ENCODE measurements around the gene NEUROD6. TPM values are rescaled to one million over a fixed set of nuclear protein-coding genes. Genes with fewer than 3 reads are reported as not detected.

The NEUROD6 gene
- total RNA-seq, 1 experiment from 2014 or later = not detected

DNA sequence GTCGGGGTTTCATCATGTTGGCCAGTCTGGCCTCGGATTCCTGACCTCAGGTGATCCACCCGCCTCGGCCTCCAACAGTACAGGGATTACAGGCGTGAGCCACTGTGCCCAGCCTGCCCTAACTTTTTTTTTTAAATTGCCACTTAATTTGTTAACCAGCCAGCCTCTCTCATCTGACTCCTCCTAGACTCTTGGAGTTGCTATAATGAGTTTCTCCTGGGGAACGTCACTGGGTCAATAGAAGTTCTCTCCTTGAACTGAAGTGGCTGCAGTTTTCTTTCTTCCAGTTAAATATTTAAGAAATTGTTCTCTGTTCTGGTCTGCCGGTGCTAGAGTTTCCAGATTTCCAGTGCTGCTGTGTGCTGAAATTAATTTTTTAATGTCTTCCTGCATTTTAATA is 27.6 kb downstream of the NEUROD6 start:
- H3K36me3 Mint-ChIP-seq = no peaks in the 10 kb centered on the region
- TF ChIP-seq RORB (CRISPR knock-in tag; IDR thresholded peaks at IDR 0.05) (no peak), ZNF317 (CRISPR knock-in tag; IDR thresholded peaks at IDR 0.05; ENCODE audit: borderline replicate concordance, low read depth) (no peak), TP53 (CRISPR knock-in tag; IDR thresholded peaks at IDR 0.05) (no peak), ZBTB43 (CRISPR knock-in tag; IDR thresholded peaks at IDR 0.05) (no peak), ATF2 (CRISPR knock-in tag; IDR thresholded peaks at IDR 0.05; ENCODE audit: borderline replicate concordance, low read depth) (no peak), SP1 (CRISPR knock-in tag; conservative IDR thresholded peaks at IDR 0.05) (no peak), ELF4 (CRISPR knock-in tag; IDR thresholded peaks at IDR 0.05; ENCODE audit: low read depth) (no peak), MYBL2 (CRISPR knock-in tag; IDR thresholded peaks at IDR 0.05) (no peak), ATF3 (CRISPR knock-in tag; conservative IDR thresholded peaks at IDR 0.05) (no peak), NFYB (CRISPR knock-in tag; conservative IDR thresholded peaks at IDR 0.05; ENCODE audit: low read depth) (no peak)
- TF ChIP-seq, protein P1, sequence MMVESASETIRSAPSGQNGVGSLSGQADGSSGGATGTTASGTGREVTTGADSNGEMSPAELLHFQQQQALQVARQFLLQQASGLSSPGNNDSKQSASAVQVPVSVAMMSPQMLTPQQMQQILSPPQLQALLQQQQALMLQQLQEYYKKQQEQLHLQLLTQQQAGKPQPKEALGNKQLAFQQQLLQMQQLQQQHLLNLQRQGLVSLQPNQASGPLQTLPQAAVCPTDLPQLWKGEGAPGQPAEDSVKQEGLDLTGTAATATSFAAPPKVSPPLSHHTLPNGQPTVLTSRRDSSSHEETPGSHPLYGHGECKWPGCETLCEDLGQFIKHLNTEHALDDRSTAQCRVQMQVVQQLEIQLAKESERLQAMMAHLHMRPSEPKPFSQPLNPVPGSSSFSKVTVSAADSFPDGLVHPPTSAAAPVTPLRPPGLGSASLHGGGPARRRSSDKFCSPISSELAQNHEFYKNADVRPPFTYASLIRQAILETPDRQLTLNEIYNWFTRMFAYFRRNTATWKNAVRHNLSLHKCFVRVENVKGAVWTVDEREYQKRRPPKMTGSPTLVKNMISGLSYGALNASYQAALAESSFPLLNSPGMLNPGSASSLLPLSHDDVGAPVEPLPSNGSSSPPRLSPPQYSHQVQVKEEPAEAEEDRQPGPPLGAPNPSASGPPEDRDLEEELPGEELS (CRISPR knock-in tag; IDR thresholded peaks at IDR 0.05) = no peak
- H3K27me3 Mint-ChIP-seq (ENCODE audit: low read depth) = no peaks in the 10 kb centered on the region; the same call in 1 of the 2 replicates
- H3K4me1 Mint-ChIP-seq = peaks cover 11% of the 10 kb centered on the region
- no peak overlapping the region for H3K4me3 Mint-ChIP-seq
- ATAC-seq (no peak), DNase-seq (ENCODE audit: low spot score) (no peak)
- POLR2A ChIA-PET = no interaction called here
- H3K27ac Mint-ChIP-seq = no peak overlapping the region
- CTCF ChIA-PET = no interaction called here
- no peaks in the 10 kb centered on the region for H3K9me3 Mint-ChIP-seq

GRCh38 chr7:31311552-31311951 is 29.0 kb downstream of the NEUROD6 start:
- Mint-ChIP-seq H3K27me3 (ENCODE audit: low read depth) (no peaks in the 10 kb centered on the region; the same call in 1 of the 2 replicates), H3K27ac (0 out of 2 replicates have a peak overlapping the region, but pooled peaks have one; percentile 13), H3K9me3 (no peaks in the 10 kb centered on the region), H3K36me3 (no peaks in the 10 kb centered on the region), H3K4me3 (no peak overlapping the region), H3K4me1 (peaks cover 11% of the 10 kb centered on the region)
- TF ChIP-seq RELA (CRISPR knock-in tag; IDR thresholded peaks at IDR 0.05; ENCODE audit: borderline replicate concordance) = no peak
- no peak for TF ChIP-seq ZNF671 (CRISPR knock-in tag; IDR thresholded peaks at IDR 0.05)
- no peak for TF ChIP-seq SMAD3 (CRISPR knock-in tag; IDR thresholded peaks at IDR 0.05; ENCODE audit: borderline replicate concordance)
- TF ChIP-seq CREM (CRISPR knock-in tag; IDR thresholded peaks at IDR 0.05) = no peak
- no peak for TF ChIP-seq CBFB (CRISPR knock-in tag; IDR thresholded peaks at IDR 0.05; ENCODE audit: low read depth)
- TF ChIP-seq MXD4 (CRISPR knock-in tag; IDR thresholded peaks at IDR 0.05; ENCODE audit: borderline replicate concordance) = no peak
- no peak for TF ChIP-seq NR2C2 (CRISPR knock-in tag; IDR thresholded peaks at IDR 0.05)
- TF ChIP-seq E2F5 (CRISPR knock-in tag; IDR thresholded peaks at IDR 0.05) = no peak
- TF ChIP-seq JAZF1 (CRISPR knock-in tag; IDR thresholded peaks at IDR 0.05) = no peak
- TF ChIP-seq MLX (CRISPR knock-in tag; IDR thresholded peaks at IDR 0.05) = no peak
- TF ChIP-seq, protein P2, sequence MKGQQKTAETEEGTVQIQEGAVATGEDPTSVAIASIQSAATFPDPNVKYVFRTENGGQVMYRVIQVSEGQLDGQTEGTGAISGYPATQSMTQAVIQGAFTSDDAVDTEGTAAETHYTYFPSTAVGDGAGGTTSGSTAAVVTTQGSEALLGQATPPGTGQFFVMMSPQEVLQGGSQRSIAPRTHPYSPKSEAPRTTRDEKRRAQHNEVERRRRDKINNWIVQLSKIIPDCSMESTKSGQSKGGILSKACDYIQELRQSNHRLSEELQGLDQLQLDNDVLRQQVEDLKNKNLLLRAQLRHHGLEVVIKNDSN (CRISPR knock-in tag; IDR thresholded peaks at IDR 0.05) = no peak
- DNase-seq (ENCODE audit: low spot score) (peak; percentile 16), ATAC-seq (peak; percentile 93)
- POLR2A ChIA-PET = no interaction called here
- CTCF ChIA-PET = interaction anchor here (0.8 to 1.4 kb wide), 4 partner anchors 24 to 178 kb away, joined by 3 to 7 read pairs (median 4); no protein-coding TSS in a partner anchor
